NT2/D1 (cell line): Measurements from ENCODE around the gene BHLHE23.

ENCODE experiments used
- DNase-seq: peaks from one replicate; pipeline ENCODE4 v3.0.0-alpha.2; 2011; ENCODE audit warnings: low read depth, low spot score
- H3K27me3 ChIP-seq: 2 replicates; pipeline ENCODE4 v1.6.0; 2011; ENCODE audit warnings: mild to moderate bottlenecking; ENCODE audit not compliant: insufficient read length, insufficient read depth
- H3K36me3 ChIP-seq: 2 replicates; pipeline ENCODE4 v1.6.1; 2011; ENCODE audit warnings: mild to moderate bottlenecking, low read length, mixed read lengths; ENCODE audit not compliant: insufficient read depth, insufficient read length
- H3K4me1 ChIP-seq: 2 replicates; pipeline ENCODE4 v1.5.1; 2011; ENCODE audit not compliant: insufficient read depth, insufficient read length
- H3K4me3 ChIP-seq: 2 replicates; pipeline ENCODE4 v1.5.1; 2011; ENCODE audit warnings: low read depth; ENCODE audit not compliant: insufficient read length
- H3K9ac ChIP-seq: 2 replicates; pipeline ENCODE4 v1.6.0; 2011; ENCODE audit warnings: low read depth; ENCODE audit not compliant: insufficient read length
- H3K9me3 ChIP-seq: 2 replicates; pipeline ENCODE4 v1.5.1; 2011; ENCODE audit warnings: mild to moderate bottlenecking, low read length; ENCODE audit not compliant: insufficient read depth
- SUZ12 ChIP-seq: IDR thresholded peaks from 2 replicates; pipeline ENCODE4 v1.6.1; 2011; ENCODE audit not compliant: insufficient read length, insufficient read depth; ENCODE audit errors: extremely low read depth
- YY1 ChIP-seq: IDR thresholded peaks from 2 replicates; pipeline ENCODE4 v1.6.1; 2011; ENCODE audit not compliant: insufficient read length, insufficient read depth
- ZNF274 ChIP-seq: IDR thresholded peaks from 2 replicates; pipeline ENCODE4 v1.6.1; 2011; ENCODE audit warnings: mild to moderate bottlenecking, low read depth, low read length

Gene BHLHE23

GRCh38 chr20:62991196-62991807 is 15.5 kb downstream of the BHLHE23 start:
- H3K9ac ChIP-seq = no peak overlapping the region
- no peaks in the 10 kb centered on the region for H3K9me3 ChIP-seq
- H3K4me1 ChIP-seq = peaks cover 24% of the 10 kb centered on the region
- no peak overlapping the region for H3K4me3 ChIP-seq
- DNase-seq = no peak
- H3K36me3 ChIP-seq = no peaks in the 10 kb centered on the region
- H3K27me3 ChIP-seq = peaks cover 2% of the 10 kb centered on the region
- no peak for TF ChIP-seq YY1
- no peak for TF ChIP-seq ZNF274
- no peak for TF ChIP-seq SUZ12

- H3K36me3 ChIP-seq = no peaks in the 10 kb centered on the region
- no peak overlapping the region for H3K9ac ChIP-seq
- TF ChIP-seq YY1 = no peak
- TF ChIP-seq ZNF274 = no peak
- TF ChIP-seq SUZ12 = no peak
- no peaks in the 10 kb centered on the region for H3K9me3 ChIP-seq
- peaks cover 23% of the 10 kb centered on the region for H3K4me1 ChIP-seq
- no peak for DNase-seq
- H3K27me3 ChIP-seq = peaks cover 2% of the 10 kb centered on the region
- no peak overlapping the region for H3K4me3 ChIP-seq
Observed at GRCh38 chr20:62990306-62990825, 16.4 kb downstream of the BHLHE23 start.

GRCh38 chr20:62989201-62989601 is 17.6 kb downstream of the BHLHE23 start:
- H3K9me3 ChIP-seq = no peaks in the 10 kb centered on the region
- TF ChIP-seq YY1 = no peak
- TF ChIP-seq SUZ12 = no peak
- no peak for TF ChIP-seq ZNF274
- H3K9ac ChIP-seq = no peak overlapping the region
- no peak overlapping the region for H3K4me3 ChIP-seq
- peaks cover 17% of the 10 kb centered on the region for H3K4me1 ChIP-seq
- no peak for DNase-seq
- no peaks in the 10 kb centered on the region for H3K36me3 ChIP-seq
- peaks cover 2% of the 10 kb centered on the region for H3K27me3 ChIP-seq

GRCh38 chr20:62987114-62987513 is 19.6 kb downstream of the BHLHE23 start:
- no peaks in the 10 kb centered on the region for H3K36me3 ChIP-seq
- H3K9me3 ChIP-seq = no peaks in the 10 kb centered on the region
- H3K4me3 ChIP-seq = no peak overlapping the region
- peaks cover 29% of the 10 kb centered on the region for H3K4me1 ChIP-seq
- TF ChIP-seq ZNF274 (no peak), SUZ12 (no peak), YY1 (no peak)
- no peak overlapping the region for H3K9ac ChIP-seq
- no peak for DNase-seq
- no peaks in the 10 kb centered on the region for H3K27me3 ChIP-seq

- Histone ChIP-seq H3K9ac (no peak overlapping the region), H3K9me3 (no peaks in the 10 kb centered on the region), H3K36me3 (no peaks in the 10 kb centered on the region), H3K27me3 (no peaks in the 10 kb centered on the region), H3K4me3 (no peak overlapping the region), H3K4me1 (peaks cover 30% of the 10 kb centered on the region)
- no peak for DNase-seq
- no peak for TF ChIP-seq YY1
- no peak for TF ChIP-seq SUZ12
- no peak for TF ChIP-seq ZNF274
Observed at GRCh38 chr20:62986257-62986800, 20.4 kb downstream of the BHLHE23 start.

- Histone ChIP-seq H3K36me3 (no peaks in the 10 kb centered on the region), H3K27me3 (peaks cover 2% of the 10 kb centered on the region), H3K4me3 (no peak overlapping the region), H3K9me3 (no peaks in the 10 kb centered on the region), H3K4me1 (peaks cover 28% of the 10 kb centered on the region), H3K9ac (no peak overlapping the region)
- TF ChIP-seq YY1 (no peak), ZNF274 (no peak), SUZ12 (no peak)
- no peak for DNase-seq
Observed at GRCh38 chr20:62985444-62985778, 21.4 kb downstream of the BHLHE23 start.

GRCh38 chr20:62984666-62985443 is 21.9 kb downstream of the BHLHE23 start:
- no peak for TF ChIP-seq YY1
- TF ChIP-seq ZNF274 = no peak
- no peak for TF ChIP-seq SUZ12
- H3K9me3 ChIP-seq = no peaks in the 10 kb centered on the region
- H3K9ac ChIP-seq = no peak overlapping the region
- H3K36me3 ChIP-seq = no peaks in the 10 kb centered on the region
- H3K27me3 ChIP-seq = peaks cover 4% of the 10 kb centered on the region
- DNase-seq = no peak
- H3K4me1 ChIP-seq = peaks cover 30% of the 10 kb centered on the region
- no peak overlapping the region for H3K4me3 ChIP-seq
